ENCODE data around the gene RAMP3. TPM values are rescaled to one million over a fixed set of nuclear protein-coding genes. Genes with fewer than 3 reads are reported as not detected.

RAMP3 gene
- total RNA-seq, 2 donors from 2014 or later: not detected

- Mint-ChIP-seq H3K27me3 (ENCODE audit: insufficient read depth) (peaks cover 2% of the 10 kb centered on the region), H3K27ac (no peak overlapping the region), H3K9me3 (no peaks in the 10 kb centered on the region), H3K4me1 (peaks cover 9% of the 10 kb centered on the region), H3K36me3 (ENCODE audit: low read depth) (no peaks in the 10 kb centered on the region), H3K4me3 (no peak overlapping the region)
- no peaks in the 10 kb centered on the region for H3K9me3 ChIP-seq (ENCODE audit: control insufficient read depth, low read length)
- 85 to 86% methylated on average over 6 to 13 of the region's 13 CpGs for WGBS, 2 experiments (ENCODE audit: insufficient coverage in 1 of 2, insufficient read length in 1 of 2)
- H3K4me3 ChIP-seq (ENCODE audit: low read length): no peak overlapping the region
- no peak overlapping the region for H3K9ac ChIP-seq (ENCODE audit: extremely low read depth, low read length, poor library complexity, severe bottlenecking)
- TF ChIP-seq CTCF (conservative IDR thresholded peaks at IDR 0.05): no peak
- DNase-seq: peak; percentile 49
- no peaks in the 10 kb centered on the region for H3K36me3 ChIP-seq (ENCODE audit: control insufficient read depth, insufficient read depth, low read length)
- no peaks in the 10 kb centered on the region for H3K27me3 ChIP-seq (ENCODE audit: control insufficient read depth, insufficient read depth, low read length, poor library complexity, severe bottlenecking)
- H3K27ac ChIP-seq (ENCODE audit: low read depth, low read length): no peak overlapping the region
- H3K4me1 ChIP-seq (ENCODE audit: control insufficient read depth, insufficient read depth, low read length): no peaks in the 10 kb centered on the region
Observed at GRCh38 chr7:45223728-45224630, 66.4 kb downstream of the RAMP3 start.

GRCh38 chr7:45224832-45225231 lies 67.2 kb downstream of the RAMP3 start:
- DNase-seq: peak; percentile 83
- H3K27ac Mint-ChIP-seq: no peak overlapping the region
- no peaks in the 10 kb centered on the region for H3K4me1 ChIP-seq (ENCODE audit: control insufficient read depth, insufficient read depth, low read length)
- no peaks in the 10 kb centered on the region for H3K36me3 Mint-ChIP-seq (ENCODE audit: low read depth)
- no peak overlapping the region for H3K4me3 Mint-ChIP-seq
- no peak for TF ChIP-seq CTCF (conservative IDR thresholded peaks at IDR 0.05)
- no peak overlapping the region for H3K9ac ChIP-seq (ENCODE audit: extremely low read depth, low read length, poor library complexity, severe bottlenecking)
- H3K9me3 ChIP-seq (ENCODE audit: control insufficient read depth, low read length): no peaks in the 10 kb centered on the region
- peaks cover 2% of the 10 kb centered on the region for H3K27me3 Mint-ChIP-seq (ENCODE audit: insufficient read depth)
- no peak overlapping the region for H3K27ac ChIP-seq (ENCODE audit: low read depth, low read length)
- H3K27me3 ChIP-seq (ENCODE audit: control insufficient read depth, insufficient read depth, low read length, poor library complexity, severe bottlenecking): no peaks in the 10 kb centered on the region
- no peaks in the 10 kb centered on the region for H3K9me3 Mint-ChIP-seq
- 44 to 47% methylated on average over 2 to 3 of the region's 3 CpGs for WGBS, 2 experiments (ENCODE audit: insufficient coverage in 1 of 2, insufficient read length in 1 of 2)
- no peak overlapping the region for H3K4me3 ChIP-seq (ENCODE audit: low read length)
- no peaks in the 10 kb centered on the region for H3K36me3 ChIP-seq (ENCODE audit: control insufficient read depth, insufficient read depth, low read length)
- H3K4me1 Mint-ChIP-seq: peaks cover 7% of the 10 kb centered on the region

GRCh38 chr7:45225311-45225947 lies 67.8 kb downstream of the RAMP3 start:
- no peaks in the 10 kb centered on the region for H3K36me3 Mint-ChIP-seq (ENCODE audit: low read depth)
- H3K27me3 ChIP-seq (ENCODE audit: control insufficient read depth, insufficient read depth, low read length, poor library complexity, severe bottlenecking): no peaks in the 10 kb centered on the region
- H3K27ac Mint-ChIP-seq: no peak overlapping the region
- peaks cover 5% of the 10 kb centered on the region for H3K4me1 Mint-ChIP-seq
- H3K9me3 ChIP-seq (ENCODE audit: control insufficient read depth, low read length): no peaks in the 10 kb centered on the region
- peak; percentile 26 for DNase-seq
- no peaks in the 10 kb centered on the region for H3K36me3 ChIP-seq (ENCODE audit: control insufficient read depth, insufficient read depth, low read length)
- WGBS, 2 experiments (ENCODE audit: insufficient coverage in 1 of 2, insufficient read length in 1 of 2): 66 to 71% methylated on average over 4 to 9 of the region's 9 CpGs
- no peaks in the 10 kb centered on the region for H3K9me3 Mint-ChIP-seq
- no peaks in the 10 kb centered on the region for H3K4me1 ChIP-seq (ENCODE audit: control insufficient read depth, insufficient read depth, low read length)
- H3K4me3 Mint-ChIP-seq: no peak overlapping the region
- no peak overlapping the region for H3K4me3 ChIP-seq (ENCODE audit: low read length)
- H3K9ac ChIP-seq (ENCODE audit: extremely low read depth, low read length, poor library complexity, severe bottlenecking): no peak overlapping the region
- no peak for TF ChIP-seq CTCF (conservative IDR thresholded peaks at IDR 0.05)
- peaks cover 2% of the 10 kb centered on the region for H3K27me3 Mint-ChIP-seq (ENCODE audit: insufficient read depth)
- H3K27ac ChIP-seq (ENCODE audit: low read depth, low read length): no peak overlapping the region
